Suprapubic skin (tissue), 4 donors: Measurements from ENCODE around the gene STXBP5. TPM values are rescaled to one million over a fixed set of nuclear protein-coding genes. Genes with fewer than 3 reads are reported as not detected.

Source experiments
- DNase-seq, 2 donors: peaks; one replicate each; pipeline ENCODE4 v3.0.0-alpha.2; 2019; ENCODE audit warnings: low spot score in 2 of 2
- H3K27ac ChIP-seq: fragments of 200-600 bp; sonication (generic); one replicate; pipeline ENCODE4 v1.5.1; 2019
- H3K27me3 ChIP-seq: fragments of 200-600 bp; sonication (generic); one replicate; pipeline ENCODE4 v1.5.1; 2019
- H3K36me3 ChIP-seq: fragments of 200-600 bp; sonication (generic); one replicate; pipeline ENCODE4 v1.5.1; 2019
- H3K4me1 ChIP-seq: fragments of 200-600 bp; sonication (generic); one replicate; pipeline ENCODE4 v1.5.1; 2019
- H3K4me3 ChIP-seq: fragments of 200-600 bp; sonication (generic); one replicate; pipeline ENCODE4 v1.5.1; 2019; ENCODE audit warnings: mild to moderate bottlenecking
- H3K9me3 ChIP-seq: fragments of 200-600 bp; sonication (generic); one replicate; pipeline ENCODE4 v1.5.1; 2019
- EP300 ChIP-seq: sonication (generic); formaldehyde crosslinking; IDR thresholded peaks from one replicate; pipeline ENCODE4 v1.6.1; 2017; ENCODE audit warnings: antibody characterized with exemption
- POLR2A ChIP-seq, 2 donors: fragments of 450-650 bp; IDR thresholded peaks; one replicate each; pipeline ENCODE4 v1.6.1; 2017; ENCODE audit warnings: antibody characterized with exemption in 2 of 2, mild to moderate bottlenecking in 2 of 2, moderate library complexity in 2 of 2
- POLR2AphosphoS5 ChIP-seq, 3 donors: sonication (generic); formaldehyde crosslinking; IDR thresholded peaks; one replicate each; pipeline ENCODE4 v1.6.1; 2017; ENCODE audit warnings: antibody characterized with exemption in 3 of 3
- WGBS: methylation state at CpG from one replicate; pipeline ENCODE4 v1.1.5; 2018; 5-methylcytosine and 5-hydroxymethylcytosine counted together
- total RNA-seq, 4 donors: library from RNA; depleted of rRNA; stranded (reverse); fragments of >200 nt; gene quantifications; one replicate each; pipeline ENCODE4 v1.1.0, GENCODE V29; 2016
- TF ChIP-seq, protein P1 (sequence below), 2 donors: fragments of 200-600 bp in 1 of 2; fragments of 450-650 bp in 1 of 2; sonication (generic) in 1 of 2; IDR thresholded peaks; one replicate each; pipeline ENCODE4 v1.5.1; 2016 to 2019; ENCODE audit warnings: antibody characterized with exemption in 2 of 2, mild to moderate bottlenecking in 1 of 2, moderate library complexity in 1 of 2

The STXBP5 gene
- total RNA-seq, 4 donors from 2014 or later, result 55.0 to 65.5 (median 60.3) TPM

DNA sequence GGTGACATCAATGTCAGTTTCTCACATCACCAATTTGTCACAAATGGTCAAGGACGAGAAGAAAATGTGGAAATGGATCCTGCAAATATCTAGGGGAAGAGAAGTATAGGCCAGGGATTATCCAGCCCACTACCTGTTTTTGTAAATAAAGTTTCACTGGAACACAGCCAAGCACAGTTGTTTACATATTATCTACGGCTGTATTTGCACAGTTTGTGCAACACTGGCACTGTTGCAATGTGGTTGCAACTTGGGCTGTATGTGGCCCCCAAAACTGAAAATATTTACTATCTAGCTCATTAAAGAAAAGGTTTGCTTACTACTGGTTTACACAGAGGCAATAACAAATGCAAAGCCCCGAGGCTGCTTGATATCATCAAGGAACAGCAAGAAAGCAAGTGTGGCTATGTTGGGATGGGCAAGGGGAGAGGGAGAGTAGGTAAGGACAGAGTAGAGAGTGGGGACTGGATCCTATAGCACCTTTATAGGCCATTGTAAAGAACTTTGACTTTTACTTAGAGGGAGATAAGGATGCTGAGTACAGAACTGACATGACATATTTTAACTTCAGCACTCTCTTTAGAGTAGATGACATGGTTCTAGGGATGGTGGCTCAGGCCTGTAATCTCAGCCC is 11.8 kb upstream of the STXBP5 start:
- no peak for DNase-seq
- Histone ChIP-seq H3K27ac (no peak overlapping the region), H3K27me3 (no peaks in the 10 kb centered on the region), H3K4me3 (no peak overlapping the region), H3K9me3 (no peaks in the 10 kb centered on the region), H3K36me3 (no peaks in the 10 kb centered on the region), H3K4me1 (no peaks in the 10 kb centered on the region)
- 80% methylated on average over 3 of the region's 3 CpGs for WGBS
- no peak for TF ChIP-seq POLR2A (IDR thresholded peaks at IDR 0.05)

GRCh38 chr6:147194652-147195411 is 9.4 kb upstream of the STXBP5 start:
- Histone ChIP-seq H3K36me3 (no peaks in the 10 kb centered on the region), H3K4me3 (no peak overlapping the region), H3K9me3 (no peaks in the 10 kb centered on the region), H3K4me1 (no peaks in the 10 kb centered on the region), H3K27me3 (no peaks in the 10 kb centered on the region), H3K27ac (no peak overlapping the region)
- TF ChIP-seq POLR2AphosphoS5 (IDR thresholded peaks at IDR 0.05) (no peak), POLR2A (IDR thresholded peaks at IDR 0.05) (no peak), EP300 (no peak)
- TF ChIP-seq, protein P1, sequence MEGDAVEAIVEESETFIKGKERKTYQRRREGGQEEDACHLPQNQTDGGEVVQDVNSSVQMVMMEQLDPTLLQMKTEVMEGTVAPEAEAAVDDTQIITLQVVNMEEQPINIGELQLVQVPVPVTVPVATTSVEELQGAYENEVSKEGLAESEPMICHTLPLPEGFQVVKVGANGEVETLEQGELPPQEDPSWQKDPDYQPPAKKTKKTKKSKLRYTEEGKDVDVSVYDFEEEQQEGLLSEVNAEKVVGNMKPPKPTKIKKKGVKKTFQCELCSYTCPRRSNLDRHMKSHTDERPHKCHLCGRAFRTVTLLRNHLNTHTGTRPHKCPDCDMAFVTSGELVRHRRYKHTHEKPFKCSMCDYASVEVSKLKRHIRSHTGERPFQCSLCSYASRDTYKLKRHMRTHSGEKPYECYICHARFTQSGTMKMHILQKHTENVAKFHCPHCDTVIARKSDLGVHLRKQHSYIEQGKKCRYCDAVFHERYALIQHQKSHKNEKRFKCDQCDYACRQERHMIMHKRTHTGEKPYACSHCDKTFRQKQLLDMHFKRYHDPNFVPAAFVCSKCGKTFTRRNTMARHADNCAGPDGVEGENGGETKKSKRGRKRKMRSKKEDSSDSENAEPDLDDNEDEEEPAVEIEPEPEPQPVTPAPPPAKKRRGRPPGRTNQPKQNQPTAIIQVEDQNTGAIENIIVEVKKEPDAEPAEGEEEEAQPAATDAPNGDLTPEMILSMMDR (IDR thresholded peaks at IDR 0.05), result no peak
- WGBS, result 87% methylated on average over 6 of the region's 6 CpGs
- no peak for DNase-seq

GRCh38 chr6:147195510-147195909 is 8.7 kb upstream of the STXBP5 start:
- 81% methylated on average over 3 of the region's 3 CpGs for WGBS
- H3K4me1 ChIP-seq, result no peaks in the 10 kb centered on the region
- H3K27me3 ChIP-seq, result no peaks in the 10 kb centered on the region

DNA sequence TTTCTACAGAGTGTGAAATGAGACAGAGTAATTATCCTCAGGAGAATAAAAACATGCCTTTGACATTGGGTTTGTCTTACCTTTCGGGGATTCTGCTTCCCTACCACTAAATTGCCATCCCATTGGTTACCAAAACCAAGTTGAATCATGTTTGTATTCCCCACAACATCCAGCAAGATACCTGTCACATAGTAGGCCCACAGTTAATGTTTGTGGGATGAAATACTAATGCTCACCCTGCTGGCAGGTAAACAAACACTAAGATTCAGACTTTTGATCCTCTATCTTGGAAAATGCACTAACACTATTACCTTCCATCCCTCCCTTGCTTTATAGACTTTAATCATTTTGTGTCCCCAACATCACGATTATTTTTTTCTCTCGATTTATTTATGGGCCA is 8.2 kb upstream of the STXBP5 start:
- TF ChIP-seq, protein P1 (IDR thresholded peaks at IDR 0.05), result no peak
- TF ChIP-seq POLR2AphosphoS5 (IDR thresholded peaks at IDR 0.05), result no peak
- TF ChIP-seq EP300, result no peak
- TF ChIP-seq POLR2A (IDR thresholded peaks at IDR 0.05), result no peak
- Histone ChIP-seq H3K27ac (no peak overlapping the region), H3K4me3 (no peak overlapping the region), H3K27me3 (no peaks in the 10 kb centered on the region), H3K4me1 (no peaks in the 10 kb centered on the region), H3K36me3 (no peaks in the 10 kb centered on the region), H3K9me3 (no peaks in the 10 kb centered on the region)
- 90% methylated on average over 3 of the region's 3 CpGs for WGBS
- DNase-seq, result no peak

More at GRCh38 chr6:147195510-147195909, 8.7 kb upstream of the STXBP5 start:
- Histone ChIP-seq H3K9me3 (no peaks in the 10 kb centered on the region), H3K4me3 (no peak overlapping the region), H3K36me3 (no peaks in the 10 kb centered on the region), H3K27ac (no peak overlapping the region)
- no peak for DNase-seq
- TF ChIP-seq EP300 (no peak), POLR2A (IDR thresholded peaks at IDR 0.05) (no peak), POLR2AphosphoS5 (IDR thresholded peaks at IDR 0.05) (no peak)
- TF ChIP-seq, protein P1 (IDR thresholded peaks at IDR 0.05), result no peak

DNA sequence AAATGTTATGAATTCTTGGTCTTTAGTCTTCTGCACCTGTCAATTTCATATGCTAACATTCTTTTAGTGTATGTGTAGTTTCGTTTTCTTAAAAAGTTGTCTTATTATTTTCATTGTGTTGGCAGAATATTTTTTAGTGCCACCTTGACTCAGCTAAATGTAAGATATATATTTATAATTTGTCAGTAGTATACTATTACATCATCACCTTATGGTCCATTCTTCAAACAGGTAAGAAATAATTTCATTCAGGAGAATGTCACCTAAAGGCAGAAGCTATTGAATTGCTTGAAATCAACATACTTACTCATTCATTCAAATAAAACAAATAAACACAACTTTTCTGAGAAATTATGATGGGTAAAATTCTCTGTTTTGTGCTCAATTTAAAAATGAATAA is 3.5 kb upstream of the STXBP5 start:
- Histone ChIP-seq H3K27me3 (no peaks in the 10 kb centered on the region), H3K9me3 (no peaks in the 10 kb centered on the region), H3K36me3 (no peaks in the 10 kb centered on the region), H3K27ac (no peak overlapping the region), H3K4me3 (no peak overlapping the region), H3K4me1 (peaks cover 15% of the 10 kb centered on the region)
- 100% methylated on average over 1 of the region's 1 CpG for WGBS
- DNase-seq, result no peak
- no peak for TF ChIP-seq EP300
- no peak for TF ChIP-seq POLR2AphosphoS5 (IDR thresholded peaks at IDR 0.05)
- TF ChIP-seq POLR2A (IDR thresholded peaks at IDR 0.05), result no peak
- TF ChIP-seq, protein P1 (IDR thresholded peaks at IDR 0.05), result no peak
